Measurements from ENCODE around the gene GLIS2. TPM values are rescaled to one million over a fixed set of nuclear protein-coding genes. Genes with fewer than 3 reads are reported as not detected.

GLIS2 gene
- total and polyA plus RNA-seq, 10 of the 15 experiments (the other 5 are each of a cell fraction or from before 2014, with no cell fraction given): 0.03 to 0.64 (median 0.18) TPM; not detected in 4

GRCh38 chr16:4352843-4353242, 37.0 kb downstream of the GLIS2 start (continued):
- TF ChIP-seq MEF2B (IDR thresholded peaks at IDR 0.05; ENCODE audit: partially characterized antibody, poor library complexity, severe bottlenecking) (no peak), ESRRA (IDR thresholded peaks at IDR 0.05; ENCODE audit: low read length) (no peak), SREBF2 (IDR thresholded peaks at IDR 0.05; ENCODE audit: low read length) (no peak), DPF2 (IDR thresholded peaks at IDR 0.05) (no peak), RAD21 (IDR thresholded peaks at IDR 0.05; ENCODE audit: insufficient read depth, low read depth, low read length) (no peak), ZZZ3 (IDR thresholded peaks at IDR 0.05; ENCODE audit: control insufficient read depth, insufficient read length, low read depth) (no peak), STAT3 (IDR thresholded peaks at IDR 0.05; ENCODE audit: low read depth, low read length) (no peak), SMAD5 (IDR thresholded peaks at IDR 0.05; ENCODE audit: low read depth) (no peak), YBX1 (IDR thresholded peaks at IDR 0.05) (no peak), ZBTB4 (CRISPR knock-in tag; IDR thresholded peaks at IDR 0.05) (no peak), BCL3 (IDR thresholded peaks at IDR 0.05; ENCODE audit: borderline replicate concordance, insufficient read depth, low read depth, low read length, poor library complexity, severe bottlenecking) (no peak), ZBED1 (IDR thresholded peaks at IDR 0.05; ENCODE audit: borderline replicate concordance) (no peak)
